Left hindlimb (tissue), 1 donor: ENCODE results near the gene CRIM1.

ENCODE experiments used
- DNase-seq: peaks from one replicate; pipeline ENCODE4 v3.0.0-alpha.2; 2018

The CRIM1 gene

DNA sequence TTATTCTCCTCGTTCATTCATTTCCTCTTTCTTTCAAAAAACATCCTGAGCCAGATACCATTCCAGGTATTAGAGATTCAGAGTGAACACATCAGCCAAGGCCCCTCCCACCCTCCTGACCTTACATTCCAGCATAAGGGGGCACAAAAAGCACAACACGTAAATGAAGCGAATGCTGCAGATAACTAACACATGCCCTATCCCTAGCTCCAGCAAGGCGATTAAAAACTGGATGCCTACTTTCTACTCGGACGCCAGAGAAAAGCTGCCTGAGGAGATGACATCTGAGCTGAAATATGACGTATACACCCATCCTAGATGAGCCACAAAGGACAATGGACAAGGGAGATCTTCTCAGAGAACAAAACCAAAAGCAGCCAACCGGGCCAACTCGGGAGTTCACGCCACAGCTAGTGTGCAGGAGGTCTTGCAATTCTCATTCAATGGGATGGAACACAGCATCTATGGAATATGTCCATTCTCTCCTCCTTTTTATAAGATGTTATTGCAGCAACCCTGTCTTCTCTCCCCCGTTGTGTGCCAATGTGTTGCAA lies 208.9 kb downstream of the CRIM1 start:
- DNase-seq: no peak

DNA sequence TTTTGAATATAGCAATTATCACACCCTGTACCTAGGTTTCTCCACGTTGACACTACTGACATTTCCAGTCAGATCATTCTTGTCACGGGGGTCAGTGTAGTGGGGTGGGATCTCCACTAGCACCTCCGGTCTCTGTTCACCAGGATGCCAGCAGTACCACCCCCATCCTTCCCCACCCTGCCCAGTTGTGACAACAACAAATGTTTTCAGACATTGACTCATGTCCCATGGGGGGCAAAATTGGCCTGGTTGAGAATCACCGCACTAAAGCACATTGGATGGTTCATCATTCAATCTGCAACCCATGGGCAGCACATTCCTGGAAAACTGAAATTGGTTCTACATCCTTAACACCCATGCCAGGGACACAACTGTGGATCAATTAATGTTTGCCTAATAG lies 210.1 kb downstream of the CRIM1 start:
- DNase-seq: no peak

DNA sequence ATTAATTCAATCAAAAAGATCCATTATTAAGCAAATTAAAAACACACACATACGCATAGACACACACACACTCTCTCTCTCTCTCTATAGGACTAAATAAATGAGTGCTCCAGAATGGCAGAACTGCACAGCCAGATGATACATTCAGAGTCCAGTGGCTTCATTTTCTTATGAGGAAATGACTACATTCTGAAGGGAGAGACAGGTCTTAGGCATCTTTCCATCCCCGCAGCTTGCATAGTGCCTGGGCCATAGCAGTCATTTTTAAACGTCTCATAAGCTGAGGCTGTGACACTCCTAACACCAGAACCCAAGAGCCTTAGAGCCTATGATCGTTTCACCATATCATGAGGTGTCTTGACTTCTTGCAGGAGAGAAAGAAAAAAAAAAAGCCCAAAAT lies 211.3 kb downstream of the CRIM1 start:
- DNase-seq: no peak

DNA sequence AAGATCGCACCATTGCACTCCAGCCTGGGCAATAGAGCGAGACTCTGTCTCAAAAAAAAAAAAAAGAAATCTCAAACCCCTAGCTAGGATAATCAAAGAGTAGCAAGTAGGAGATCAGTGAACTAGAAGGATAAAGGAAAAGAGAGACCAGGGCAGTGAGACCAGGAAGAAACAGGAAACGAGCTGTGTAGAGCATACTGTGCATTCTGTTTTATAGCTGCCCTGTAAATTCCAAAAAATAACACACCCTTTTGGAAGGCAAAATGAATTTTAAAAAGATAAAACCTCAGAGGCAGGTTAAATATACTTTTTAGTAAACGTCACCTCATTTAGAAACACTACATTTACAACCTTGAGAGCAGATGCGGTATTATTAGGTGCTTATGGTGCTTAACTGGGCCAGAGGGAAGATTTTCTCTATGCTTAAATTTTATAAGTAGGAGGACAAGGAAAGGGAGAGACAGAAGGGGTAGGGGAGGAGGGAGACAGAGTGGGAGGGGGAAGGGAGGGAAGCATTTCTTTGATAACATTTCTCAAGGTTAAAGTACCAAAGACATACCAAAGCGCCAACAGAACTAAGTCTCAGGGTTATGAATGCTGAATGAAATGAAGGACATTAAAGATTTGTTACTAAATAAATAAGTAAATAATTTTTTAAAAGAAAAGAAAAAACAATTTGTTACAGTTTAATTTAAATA lies 212.3 kb downstream of the CRIM1 start:
- no peak for DNase-seq

DNA sequence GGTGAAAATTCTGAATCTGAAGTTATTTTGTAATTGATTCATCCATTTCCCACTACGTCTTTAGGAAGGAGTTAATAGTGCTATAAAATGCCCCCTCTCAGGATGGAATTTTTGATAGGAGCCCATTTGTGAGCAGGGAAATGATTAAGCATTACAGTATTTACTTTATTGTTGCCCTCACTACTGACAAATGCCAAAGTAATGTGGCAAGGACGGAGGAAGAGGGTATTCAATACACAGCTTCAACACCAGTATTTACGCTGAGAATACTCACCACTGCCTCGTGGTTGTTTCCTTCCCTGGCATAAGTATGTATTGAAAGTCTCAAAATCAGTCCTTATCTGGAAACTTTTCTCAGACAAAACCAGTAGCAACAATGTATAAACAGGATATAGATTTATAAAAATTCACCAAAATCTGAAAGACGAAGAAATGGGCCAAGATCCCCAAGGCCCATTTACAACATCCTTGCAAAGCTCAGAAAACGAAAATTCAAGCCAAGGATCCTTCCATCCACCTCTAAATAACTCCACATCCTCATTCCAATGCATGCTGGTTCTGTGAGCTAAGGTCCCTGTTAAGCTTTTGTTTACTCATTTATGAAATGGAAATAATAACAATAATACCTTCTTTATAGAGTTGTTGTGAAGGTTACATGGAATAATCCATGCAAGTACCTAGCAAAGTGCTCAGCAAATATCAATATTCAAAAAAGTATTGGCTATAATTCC lies 213.1 kb downstream of the CRIM1 start:
- no peak for DNase-seq

DNA sequence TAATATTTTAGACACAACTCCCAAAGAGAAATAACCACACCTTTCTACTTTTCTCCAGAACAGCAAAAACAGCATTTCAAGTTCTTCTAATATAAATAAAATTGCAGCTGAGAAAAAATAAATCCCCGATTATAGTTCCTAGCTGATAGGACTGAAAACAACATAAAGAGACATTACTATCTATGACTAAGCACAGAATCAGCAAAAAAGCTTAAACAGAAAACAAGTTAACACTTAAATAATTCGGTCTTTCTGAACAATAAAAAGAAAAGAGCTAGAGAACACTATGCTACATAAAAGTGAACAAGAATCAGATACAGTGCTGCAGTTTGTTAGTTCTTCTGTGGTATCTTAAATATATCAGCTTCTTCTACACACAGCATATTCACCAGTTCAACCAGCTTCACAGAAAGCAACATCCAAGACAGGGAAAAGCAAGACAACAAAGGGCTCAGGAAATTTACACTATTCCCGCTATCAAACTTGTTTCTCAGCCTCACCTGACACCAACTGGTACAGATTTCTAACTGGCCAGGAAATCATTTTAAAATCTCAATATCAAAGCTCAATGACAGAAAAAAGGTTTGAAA lies 213.8 kb downstream of the CRIM1 start:
- DNase-seq: no peak

DNA sequence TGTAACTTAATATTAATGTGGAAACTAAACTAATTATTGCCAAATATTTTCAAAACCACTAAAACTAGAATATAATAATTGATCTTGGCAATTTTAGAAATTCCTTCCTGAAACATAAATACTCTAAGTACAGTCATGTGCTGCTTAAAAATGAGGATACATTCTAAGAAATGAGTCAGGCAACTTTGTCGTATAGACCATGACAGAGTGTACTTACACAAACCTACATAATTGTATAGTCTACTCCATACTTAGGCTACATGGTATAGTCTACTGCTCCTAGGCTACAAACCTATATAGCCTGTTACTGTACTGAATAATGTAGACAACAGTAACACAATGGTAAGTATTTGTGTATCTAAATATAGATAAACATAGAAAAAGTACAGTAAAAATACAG lies 214.8 kb downstream of the CRIM1 start:
- no peak for DNase-seq

DNA sequence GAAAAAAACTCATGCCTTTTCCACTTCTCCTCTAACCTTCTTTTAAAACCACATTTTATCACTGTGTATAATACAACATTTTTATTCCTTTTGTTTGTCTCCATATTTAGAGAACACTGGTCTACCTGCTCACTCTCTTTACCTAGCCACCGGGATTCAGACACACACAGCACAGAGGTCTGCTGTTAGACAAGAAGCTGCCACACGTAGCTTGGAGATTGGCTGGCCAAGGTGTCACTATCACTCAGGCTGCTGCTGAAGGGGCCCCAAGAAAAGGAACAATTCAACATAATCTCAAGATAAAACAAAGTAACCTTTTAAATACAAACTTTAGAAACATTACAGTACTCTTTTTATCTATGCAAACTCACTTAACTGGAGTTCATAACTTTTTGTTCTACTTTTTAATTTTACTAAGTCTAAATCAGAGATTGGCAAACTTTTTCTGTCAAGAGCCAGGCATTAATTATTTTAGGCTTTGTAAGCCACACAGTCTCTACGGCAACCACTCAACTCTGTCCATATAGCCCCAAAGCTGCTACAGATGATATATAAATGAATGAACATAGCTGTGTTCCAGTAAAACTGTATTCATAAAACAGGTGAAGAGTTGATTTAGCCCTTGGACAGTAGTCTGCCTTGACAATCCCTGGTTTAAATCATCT lies 216.6 kb downstream of the CRIM1 start:
- DNase-seq: no peak

DNA sequence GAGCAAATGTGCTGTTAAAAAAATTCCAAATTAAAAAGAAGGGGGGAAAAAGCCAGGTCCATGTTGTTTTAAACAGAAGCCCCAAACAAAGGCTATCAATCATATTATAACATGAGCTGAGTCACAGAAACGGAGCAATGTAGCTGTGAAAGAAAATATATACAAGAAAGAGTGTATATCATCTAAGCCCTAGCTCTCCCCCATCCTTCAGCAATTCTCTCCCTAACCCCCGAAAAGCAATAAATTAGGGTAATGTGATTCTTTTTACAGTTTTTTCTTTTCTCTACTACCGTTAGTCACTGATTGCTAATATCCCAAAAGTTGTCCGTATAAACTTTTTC lies 217.1 kb downstream of the CRIM1 start:
- no peak for DNase-seq

DNA sequence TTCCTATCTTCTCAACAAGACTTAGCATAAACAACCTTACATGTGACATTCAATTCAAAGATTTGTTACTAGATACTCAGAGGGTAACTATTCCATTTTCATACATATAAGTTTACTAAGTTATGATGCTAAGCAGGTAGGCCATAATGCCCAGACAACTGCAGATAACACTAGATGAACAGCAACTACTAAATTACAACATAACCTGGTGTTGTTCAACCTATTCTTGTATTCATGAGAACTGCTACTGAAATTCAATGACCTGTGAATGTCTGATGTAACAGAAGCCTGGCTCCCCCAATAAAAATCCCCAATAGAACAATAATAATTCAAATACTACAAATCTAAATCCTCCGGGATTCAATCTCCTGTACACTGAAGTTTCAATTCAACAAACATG lies 217.6 kb downstream of the CRIM1 start:
- no peak for DNase-seq

DNA sequence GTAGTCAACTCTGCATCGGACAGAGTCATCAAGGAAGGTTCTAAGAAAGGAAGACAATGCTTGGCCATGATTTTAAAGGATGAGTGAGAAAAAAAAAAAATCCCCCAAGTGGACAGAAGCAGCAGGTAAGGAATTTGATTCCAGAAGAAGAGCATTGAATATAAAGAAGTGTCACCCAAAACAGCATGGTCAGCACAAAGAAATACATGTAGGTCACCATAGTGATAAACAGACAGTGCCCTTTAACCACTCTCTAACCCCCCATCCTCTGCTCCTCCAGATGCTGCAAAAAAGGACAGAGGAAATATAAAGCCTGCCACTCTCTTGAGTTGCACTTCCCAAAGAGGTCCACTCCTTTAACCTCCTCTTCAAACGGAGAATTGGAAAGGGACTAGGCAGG lies 219.0 kb downstream of the CRIM1 start:
- no peak for DNase-seq

DNA sequence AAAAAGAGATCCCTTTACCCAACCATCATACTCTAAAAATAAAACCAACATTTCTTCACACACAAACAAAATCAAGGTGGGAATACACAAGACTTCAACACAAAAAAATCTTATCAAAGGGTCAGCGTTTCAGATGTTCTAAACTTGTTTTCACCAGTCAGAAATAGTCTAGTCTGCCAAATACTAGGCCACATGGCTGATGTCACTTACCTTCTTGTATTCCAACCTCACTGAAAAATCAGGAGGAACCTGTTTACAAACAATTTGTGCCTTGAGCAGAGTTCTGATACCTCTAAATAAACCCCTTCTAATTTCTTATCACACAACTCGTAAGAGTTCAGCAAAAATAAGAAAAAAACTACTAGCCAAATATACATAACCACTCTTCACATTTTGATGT lies 222.3 kb downstream of the CRIM1 start:
- DNase-seq: no peak

DNA sequence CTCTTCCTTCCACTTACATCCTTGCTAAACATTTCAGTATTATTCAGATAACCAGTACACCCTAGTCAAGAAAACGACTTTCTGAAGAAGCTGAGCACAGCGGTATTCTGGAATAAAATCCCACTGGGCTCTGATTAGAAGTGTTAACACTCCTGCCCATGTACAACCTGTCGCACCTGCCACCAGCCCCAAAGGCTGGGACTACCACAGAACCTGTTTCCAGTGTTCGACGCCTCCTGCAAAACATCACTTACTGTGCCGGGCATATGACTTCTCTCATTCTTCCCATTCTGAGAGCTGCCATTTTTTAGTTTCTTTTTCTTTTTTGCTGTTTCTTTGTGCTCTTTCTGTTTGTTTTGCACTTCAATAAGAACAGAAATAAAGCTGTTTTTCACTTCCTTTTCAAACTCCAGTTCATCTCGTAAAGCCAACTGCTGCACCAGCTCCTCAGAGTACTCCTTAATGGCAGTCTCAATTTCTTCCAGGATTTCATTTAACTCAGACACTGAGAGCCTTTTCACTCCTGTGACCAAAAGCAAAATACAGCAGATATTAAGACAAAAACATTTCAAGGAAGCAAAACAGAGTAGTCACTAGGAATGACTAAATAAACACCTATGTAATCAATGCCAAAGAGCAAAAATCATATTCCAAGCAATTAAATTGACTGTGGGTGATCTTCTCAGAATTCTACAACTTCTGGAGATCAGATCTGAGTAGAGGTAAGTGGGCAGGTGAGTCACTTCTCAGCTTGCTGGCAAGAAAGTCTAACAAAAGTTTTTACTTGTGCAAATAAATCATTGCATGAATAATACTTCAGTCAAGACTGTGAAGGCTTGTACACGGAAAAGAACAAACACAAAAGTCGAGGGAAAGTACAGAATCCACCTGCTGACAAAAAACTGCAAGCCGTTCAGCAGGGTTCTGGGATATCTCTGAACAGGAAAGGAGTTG lies 223.0 kb downstream of the CRIM1 start:
- no peak for DNase-seq

DNA sequence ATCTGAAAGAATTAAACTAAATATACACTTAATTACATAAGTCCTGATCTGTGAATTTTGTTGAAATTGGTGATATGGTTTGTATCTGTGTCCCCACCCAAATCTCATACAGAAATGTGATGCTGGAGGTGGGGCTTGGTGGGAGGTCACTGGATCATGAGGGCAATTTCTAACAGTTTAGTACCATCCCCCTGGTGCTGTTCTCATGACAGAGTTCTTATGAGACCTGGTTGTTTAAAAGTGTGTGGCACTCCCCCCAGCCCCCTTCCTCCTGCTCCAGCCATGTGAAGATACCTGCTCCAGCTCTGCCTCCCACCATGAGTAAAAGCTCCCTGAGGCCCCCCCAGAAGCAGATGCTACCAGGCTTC lies 223.7 kb downstream of the CRIM1 start:
- no peak for DNase-seq

DNA sequence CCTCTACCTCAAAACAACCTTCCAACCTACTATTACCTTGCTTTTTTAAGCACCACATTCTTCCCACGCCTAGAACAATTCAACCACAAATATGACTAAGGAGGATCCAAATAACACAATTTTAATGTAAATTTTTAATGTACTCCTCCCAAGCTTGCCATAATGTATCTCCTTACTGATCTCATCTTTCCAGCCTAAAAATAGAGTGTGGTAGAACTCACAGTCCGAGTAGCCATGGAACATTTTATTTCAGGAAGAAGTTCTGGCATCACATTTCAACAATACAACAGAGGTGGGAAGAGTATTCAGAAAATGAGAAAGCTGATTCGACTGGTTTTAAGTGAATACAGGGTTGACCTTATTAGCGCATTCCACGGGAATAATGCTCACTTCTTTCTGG lies 227.0 kb downstream of the CRIM1 start:
- DNase-seq: no peak

DNA sequence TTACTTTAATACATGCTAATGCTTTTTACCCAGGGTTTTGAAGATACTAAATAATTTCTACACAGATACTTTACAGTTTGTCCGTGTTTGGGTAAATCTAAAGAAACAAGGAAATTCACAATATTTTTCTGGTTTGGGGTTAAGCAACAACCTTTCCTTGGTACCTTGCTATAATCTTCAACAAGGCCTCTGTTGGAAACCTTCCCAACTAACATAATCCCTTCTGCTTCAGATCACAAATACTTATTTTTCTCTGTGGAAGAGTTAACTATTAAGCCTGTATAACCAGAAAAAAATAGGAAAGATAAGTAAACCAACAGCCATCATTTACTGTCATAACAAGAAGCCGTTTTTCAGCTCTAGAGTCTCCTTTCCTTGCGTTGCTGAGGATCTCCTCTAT lies 227.4 kb downstream of the CRIM1 start:
- DNase-seq: no peak

DNA sequence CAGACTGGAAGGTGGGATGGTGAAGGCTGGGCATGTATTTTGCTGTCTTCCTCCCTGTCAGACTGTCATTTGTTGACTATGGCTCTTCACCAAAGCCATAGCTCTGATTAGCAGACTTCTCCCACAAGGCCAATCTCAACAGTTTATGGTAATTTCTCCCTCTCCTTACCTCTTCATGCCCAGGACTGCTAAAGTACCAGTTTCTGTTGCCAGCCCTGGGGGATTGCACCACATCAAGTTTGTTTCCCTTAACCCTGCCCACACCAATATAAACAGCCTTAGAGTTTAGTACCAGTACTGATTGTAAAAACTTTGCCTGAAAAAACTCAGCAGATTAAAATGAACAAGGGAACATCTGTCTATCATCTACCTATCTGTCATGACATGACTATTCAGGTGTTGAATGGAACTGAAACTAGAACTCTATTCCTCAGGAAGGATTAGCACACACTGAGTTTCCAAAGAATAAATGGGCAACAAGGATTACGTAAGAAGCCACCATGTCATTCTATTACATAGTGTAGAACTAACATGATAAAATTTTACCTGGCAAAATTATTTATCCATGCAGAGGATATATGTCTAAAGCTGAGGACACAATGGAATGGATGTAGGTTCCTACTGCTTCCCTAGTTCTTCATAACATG lies 228.7 kb downstream of the CRIM1 start:
- no peak for DNase-seq

DNA sequence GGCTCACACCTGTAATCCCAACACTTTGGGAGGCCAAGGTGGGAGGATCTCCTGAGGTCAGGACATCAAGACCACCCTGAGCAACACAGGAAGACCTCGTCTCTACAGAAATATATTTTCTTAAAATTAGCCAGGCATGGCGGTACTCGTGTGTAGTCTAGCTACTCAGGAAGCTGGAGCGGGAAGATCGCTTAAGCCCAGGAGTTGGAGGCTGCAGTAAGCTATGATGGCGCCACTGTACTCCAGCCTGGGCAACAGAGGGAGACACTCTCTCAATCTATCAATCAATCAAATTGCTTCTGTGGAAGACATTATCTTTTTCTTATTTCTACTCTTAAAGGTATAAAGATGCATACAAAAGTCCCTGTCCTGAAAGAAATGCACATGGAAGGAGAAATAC lies 231.1 kb downstream of the CRIM1 start:
- DNase-seq: no peak

DNA sequence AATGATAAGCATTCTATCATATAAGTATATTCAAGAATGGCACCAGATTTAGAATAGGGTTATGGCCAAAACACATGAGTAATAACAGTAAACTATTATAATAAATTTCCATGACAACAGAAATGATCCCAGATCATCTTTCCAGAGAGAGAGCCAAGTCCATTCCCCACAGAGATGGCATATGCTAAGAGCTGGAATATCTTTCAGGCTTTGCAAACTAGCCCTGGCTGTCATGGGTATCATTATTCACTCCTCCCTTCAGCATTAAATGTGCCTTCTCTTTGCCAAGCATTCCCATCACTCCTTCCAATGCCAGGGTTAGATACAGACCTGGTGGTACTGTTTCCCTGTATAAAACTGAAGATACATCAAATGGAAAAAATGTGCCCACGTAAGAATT lies 231.5 kb downstream of the CRIM1 start:
- no peak for DNase-seq

DNA sequence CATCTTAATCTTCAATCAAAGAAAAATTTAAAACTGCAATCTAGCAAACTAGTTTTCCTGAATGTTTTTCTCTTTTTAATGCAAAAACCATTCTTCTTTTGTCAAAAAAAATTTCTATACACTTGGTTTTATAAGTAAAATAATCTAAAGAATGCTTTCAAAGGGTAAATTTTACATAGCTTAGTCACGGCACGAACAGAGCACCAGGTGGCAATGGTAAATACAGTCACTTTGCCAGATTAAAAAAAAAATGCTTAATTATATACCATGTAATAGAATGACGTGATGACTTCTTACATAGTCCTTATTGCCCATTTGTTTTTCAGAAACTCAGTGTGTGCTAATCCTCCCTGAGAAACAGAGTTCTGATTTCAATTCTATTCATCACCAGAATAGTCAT lies 232.0 kb downstream of the CRIM1 start:
- no peak for DNase-seq

DNA sequence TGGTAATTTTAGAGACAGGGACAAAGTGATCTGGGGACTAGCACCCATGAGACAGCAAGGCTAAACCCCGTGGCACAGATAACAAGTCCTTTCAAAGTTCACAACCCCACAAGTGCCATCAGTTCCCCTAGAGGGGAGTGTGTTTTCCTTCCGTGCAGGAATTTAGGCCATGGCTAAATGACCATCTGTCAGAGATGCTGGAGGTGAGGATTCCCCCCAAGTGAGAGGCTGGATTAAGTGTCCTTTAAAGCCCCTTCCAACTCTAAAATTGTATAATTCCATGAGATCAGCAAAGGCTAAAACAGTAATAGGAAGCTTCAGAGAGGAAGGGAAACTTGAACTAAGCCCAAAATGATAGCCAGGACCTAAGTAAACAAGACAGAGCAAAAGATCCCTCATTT lies 233.7 kb downstream of the CRIM1 start:
- DNase-seq: no peak

DNA sequence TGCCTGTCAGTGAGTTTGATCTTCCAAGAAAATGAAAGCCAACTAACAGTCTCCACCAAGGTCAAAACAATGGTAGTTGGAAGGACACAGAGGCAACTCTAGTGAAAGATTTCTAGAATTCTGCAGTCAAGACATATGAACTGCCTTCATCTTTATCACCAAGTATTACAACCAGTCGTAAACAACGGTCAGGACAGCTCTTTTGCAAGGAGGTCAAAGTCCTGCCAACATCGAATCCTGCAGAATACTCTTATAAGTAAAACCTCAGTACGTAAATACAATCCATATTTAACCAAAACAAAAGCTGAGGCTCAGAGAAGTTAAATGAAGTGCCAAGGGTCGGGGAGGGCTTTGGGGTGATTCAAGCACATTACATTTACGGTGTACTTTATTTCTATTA lies 239.3 kb downstream of the CRIM1 start:
- no peak for DNase-seq
